GM19023 (cell line): ENCODE data around the gene SDC3.

ENCODE experiments used
- ATAC-seq: cut with Tn5 transposase; IDR thresholded peaks from one replicate; pipeline ENCODE4 v1.9.1; 2021; ENCODE audit warnings: mild to moderate bottlenecking, moderate library complexity; ENCODE audit not compliant: unreplicated experiment

The SDC3 gene

DNA sequence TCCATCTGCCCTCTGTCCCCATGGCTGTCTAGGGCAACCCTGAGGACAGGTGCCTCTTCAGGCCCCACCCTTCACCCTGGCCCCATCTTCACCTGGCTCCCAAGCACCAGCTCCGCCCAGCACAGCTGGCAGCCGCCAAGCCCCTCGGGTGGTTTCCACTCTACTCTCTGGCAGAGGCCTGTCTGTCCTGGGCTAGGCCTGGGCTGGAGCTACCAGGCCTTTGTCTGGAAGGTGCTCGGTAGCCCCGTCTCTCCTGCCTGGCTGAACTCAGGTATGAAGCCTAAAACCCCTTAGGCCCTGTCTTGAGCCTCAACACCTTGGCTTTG, 17.4 kb downstream of the SDC3 start:
- ATAC-seq: no peak

DNA sequence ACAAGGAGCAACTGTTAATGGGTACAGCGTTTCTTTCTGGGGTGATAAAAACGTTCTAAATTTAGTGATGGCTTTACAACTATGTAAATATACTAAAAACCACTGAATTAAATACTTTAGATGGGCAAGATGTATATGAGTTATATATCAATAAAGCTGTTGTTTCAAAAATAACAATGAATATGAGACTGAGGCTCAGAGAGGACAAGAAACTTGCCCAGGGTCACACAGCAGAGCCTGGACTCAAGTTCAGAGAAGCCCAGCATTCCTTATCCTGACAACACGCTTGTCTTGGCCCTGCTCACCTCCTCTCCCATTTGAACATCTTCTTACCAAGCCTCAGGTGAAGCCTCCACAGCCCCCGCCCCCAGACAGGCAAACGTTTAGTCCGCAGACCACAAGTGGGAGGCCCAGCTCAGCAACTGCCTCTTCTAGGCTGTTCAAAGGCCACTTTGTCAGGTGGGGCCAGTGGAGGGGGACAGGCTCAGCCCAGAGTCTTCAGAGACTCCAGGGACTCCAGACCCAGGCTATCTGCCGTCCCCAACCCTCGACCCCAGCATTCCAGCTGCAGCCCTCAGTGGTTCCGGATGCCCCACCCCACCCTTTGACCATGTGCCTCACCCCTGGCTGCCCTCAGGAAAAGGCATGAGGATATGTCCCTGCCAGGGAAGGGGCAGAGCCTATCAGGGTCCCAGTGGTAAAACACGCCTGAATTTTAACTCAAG, 17.9 kb downstream of the SDC3 start:
- no peak for ATAC-seq

DNA sequence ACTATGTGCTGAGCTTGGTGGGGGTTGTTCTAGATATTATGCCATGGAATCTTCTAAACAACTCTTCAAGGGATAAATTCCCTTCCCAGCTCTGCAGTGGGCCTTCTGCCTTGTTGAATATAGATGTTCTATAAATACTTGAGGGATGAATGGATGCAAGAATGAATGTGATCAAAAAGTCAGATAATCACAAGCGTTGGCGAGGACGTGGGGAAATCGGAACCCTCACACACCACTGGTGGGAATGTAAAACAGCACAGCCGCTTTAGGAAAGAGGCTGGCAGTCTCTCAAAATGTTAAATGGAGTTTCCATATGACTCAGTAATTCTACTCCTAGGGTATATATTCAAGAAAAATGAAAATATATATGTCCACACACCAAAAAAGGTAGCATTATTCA, 19.0 kb downstream of the SDC3 start:
- ATAC-seq: no peak

GRCh38 chr1:30888975-30889374, 19.6 kb downstream of the SDC3 start:
- no peak for ATAC-seq

DNA sequence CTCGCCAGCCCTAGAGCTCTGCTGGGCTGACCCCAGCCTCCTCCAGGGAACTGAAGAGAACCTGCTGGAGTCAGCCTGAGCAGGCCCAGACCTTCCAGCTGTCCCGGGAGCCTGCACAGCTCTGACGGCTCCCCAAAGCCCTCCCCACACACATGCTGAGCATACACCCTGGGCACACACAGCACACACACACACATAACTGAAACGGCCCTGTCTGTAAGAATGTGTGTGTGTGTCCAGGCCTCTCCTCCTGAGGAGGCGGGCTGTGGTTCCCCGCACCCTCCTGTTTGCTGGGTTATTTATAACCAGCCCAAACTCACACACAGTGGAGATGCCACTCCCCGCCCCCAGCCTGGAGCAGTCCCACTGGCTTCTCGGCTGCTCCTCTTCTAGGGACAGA, 20.2 kb downstream of the SDC3 start:
- no peak for ATAC-seq

GRCh38 chr1:30887485-30888315, 20.9 kb downstream of the SDC3 start:
- ATAC-seq: no peak

GRCh38 chr1:30886710-30887428, 21.7 kb downstream of the SDC3 start:
- no peak for ATAC-seq

DNA sequence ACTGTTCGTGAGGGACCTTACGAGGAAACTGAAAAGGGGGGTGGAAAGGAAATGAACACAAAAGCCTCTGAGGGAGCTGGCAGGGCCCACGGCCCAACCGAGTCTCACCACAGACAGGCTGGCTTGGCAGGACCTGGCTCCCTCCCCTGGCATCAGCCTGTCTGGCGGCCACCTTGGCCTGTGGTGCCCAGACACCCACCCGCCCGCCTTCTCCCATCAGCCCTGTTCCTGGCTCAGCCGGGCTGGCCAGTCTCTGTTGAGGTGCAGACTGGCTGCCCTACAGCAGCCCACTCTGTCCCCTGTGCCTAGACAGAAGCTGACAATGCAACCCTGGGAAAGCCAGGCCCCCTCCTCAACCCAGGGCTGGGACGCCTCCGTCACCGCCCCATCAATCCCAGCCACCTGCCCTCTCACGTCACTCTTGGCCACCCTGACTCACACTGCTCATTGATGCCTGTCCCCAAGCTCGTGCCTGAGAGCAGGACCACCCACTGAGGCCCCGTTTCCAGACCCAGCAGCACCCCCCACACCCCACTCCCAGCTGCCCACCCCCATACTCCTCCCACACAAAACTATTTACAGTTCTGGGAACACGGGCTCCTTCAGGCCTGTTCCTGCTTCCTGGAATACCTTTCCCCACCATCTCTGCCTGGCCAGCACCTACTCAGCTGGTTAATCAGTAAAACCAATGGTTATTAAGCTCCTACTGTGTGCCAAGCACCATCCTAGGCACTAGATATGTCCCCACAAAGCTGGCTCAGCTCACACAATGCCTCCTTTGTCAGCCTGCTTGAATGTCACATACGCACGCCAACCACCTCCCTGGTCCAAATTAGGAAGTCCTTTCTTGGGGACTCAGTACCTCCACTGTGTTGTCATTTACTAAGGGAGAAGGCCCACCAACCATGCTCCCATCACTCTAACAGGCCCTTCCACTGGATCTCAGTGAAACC, 22.7 kb downstream of the SDC3 start:
- no peak for ATAC-seq

DNA sequence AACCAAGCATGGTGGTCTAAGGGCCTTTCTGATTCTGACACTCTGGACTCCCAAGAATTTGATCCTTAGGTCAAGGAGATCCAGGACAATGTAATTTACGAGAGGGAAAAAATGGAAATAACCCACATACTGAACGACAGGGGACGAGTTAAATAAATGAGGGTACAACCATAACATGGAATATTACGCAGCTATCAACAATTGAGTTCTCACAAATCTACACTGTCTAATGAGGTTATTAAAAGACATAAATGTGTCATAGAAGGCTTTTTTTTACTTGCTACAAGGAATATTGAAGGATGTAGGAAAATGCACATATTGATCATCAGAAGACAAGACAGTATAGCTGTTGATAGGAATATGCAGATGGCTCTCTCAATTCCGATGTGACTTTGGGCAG, 23.8 kb downstream of the SDC3 start:
- no peak for ATAC-seq

DNA sequence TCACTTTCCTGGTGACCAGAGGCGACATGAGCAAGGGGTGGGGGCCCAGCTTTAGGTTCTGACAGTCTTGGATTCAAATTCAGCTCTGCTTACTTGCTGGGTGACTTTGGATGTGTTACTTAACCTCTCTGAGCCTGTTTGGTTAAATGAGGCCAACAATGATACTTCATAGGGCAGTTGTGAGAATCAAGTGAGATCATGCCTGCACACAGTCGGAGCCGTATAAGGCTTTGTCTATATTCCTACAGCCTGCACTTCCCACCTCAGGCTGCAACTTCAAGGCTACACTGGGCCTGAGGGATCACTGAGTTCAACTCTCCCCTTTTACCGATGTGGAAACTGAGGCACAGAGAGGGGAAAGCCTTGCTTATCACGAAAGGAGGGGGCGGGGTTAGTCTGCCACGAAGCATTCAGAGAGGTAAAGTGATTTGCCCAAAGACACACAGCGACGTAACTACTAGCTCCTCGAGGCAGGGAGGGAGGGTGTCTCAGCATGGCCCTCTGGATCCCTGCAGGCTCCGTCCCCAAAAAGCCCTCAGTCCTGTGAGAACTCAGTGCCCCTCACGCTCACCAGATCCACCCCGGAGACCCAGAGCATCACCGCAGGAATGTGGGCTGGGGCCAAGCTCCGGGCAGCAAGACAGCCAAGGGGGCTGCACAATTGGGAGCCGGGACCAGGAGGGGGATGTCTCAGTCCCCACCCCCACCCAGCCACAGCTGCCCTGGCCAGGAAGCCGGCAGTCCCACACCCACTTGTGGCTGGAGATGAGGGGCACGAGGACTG, 25.0 kb downstream of the SDC3 start:
- no peak for ATAC-seq

DNA sequence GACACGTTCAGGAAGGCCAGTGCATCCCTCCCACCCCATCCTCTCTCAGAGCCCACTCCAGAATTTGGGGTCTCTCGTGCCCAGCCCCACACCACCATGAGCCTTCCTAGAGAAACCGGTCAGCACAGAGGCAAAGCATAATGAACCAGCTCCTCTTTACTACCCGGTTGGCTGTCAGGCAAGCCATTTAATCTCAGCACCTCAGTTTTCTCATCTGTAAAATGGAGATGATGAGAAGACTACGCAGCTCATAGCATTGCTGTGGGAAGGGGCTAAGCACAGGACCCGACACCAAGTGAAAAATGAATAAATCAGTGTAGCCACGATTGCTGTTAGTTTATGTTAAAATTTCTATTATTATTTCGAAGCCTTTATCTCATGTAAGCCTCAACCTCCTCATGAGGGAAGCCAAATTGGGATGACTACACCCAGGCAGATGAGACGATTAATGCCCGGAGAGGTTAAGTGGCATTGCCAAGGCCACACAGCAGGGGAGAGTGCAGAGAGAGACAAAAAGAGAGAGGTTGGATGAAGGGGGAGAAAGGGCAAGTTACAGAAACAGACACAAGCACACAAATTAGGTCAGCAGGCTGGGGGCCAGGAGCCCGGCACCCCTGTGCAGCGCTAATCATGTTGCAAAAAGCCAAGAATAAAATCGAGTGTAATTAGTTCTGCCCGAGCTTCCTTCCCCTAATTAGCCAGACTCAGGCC, 25.7 kb downstream of the SDC3 start:
- ATAC-seq: no peak

DNA sequence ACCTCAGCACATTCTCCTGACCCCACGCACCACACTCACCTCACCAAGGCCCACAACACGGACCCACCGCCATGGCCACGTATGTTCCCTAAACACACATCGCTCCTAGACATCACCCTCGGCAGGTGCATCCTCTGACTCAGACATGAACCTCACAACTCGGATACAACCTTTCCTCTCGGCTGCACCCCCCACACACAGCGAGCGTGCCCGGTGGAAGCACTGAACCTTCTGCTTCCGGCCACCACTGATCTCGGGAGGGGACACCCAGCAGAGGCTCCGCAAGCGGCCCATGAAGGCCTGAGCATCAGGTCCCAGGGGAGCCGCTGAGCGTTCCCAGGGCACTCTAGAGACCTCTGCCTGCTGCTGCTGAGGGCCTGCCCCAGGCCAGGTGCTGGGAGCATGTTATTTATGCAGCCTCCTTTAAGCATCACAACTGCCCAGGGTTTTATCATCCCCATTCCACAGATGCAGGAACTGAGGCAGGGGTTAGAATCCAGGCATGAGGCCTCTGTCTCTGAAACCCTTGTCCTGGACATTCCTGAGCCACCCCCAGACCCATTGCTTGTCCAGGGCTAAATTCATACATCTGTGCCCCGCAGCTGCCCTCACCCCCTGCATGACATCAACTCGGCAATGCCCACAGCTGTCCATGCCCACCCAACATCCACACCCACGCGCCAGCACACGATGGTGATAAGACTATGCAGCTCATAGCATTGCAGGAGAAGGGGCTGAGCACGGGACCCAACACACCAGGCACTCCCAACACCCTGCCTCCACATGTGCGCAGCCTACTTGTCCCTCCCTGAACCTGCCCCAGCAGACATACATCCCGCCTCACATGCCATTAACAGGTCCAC, 27.0 kb downstream of the SDC3 start:
- ATAC-seq: peak; percentile 67

- ATAC-seq: no peak
These were observed 27.8 kb downstream of the SDC3 start for GRCh38 chr1:30880678-30881318.

DNA sequence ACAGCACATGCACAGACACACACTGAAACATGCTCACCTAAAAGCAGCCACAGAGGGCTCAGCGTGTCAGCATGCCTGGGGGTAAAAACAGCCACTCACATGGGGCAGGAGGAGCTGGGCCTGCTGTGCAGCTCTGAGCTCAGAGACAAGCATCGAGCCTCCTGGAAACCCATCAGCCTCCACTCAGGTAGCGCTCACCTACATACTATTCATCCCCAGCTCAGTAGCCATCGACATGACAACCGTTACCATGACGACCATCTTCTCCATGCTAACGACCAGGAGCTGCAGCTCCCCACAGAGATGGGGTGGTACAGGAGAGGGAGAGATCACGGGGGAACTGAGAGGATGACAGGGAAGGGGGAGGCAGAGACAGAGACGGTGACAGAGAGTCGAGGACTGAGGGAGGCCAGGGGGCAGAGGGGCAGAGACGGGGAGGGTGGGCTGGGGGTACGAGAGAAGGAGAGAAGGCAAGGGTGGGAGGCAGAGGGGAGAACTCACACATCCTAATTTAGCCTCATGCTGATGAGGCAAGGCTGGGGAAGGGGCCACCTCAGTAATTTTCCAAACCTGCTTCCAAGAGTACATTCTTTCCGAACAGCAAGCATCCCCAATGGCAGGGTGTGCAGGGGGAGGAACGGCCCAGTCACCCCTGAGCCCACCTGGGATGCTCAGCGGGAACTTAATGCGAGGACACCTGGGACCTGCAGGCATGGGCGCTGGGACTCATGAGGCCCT, 28.4 kb downstream of the SDC3 start:
- no peak for ATAC-seq

GRCh38 chr1:30879126-30879786, 29.3 kb downstream of the SDC3 start:
- no peak for ATAC-seq

GRCh38 chr1:30878559-30878958, 30.0 kb downstream of the SDC3 start:
- no peak for ATAC-seq

GRCh38 chr1:30878016-30878415, 30.5 kb downstream of the SDC3 start:
- no peak for ATAC-seq
